GM12873 (cell line): Measurements from ENCODE around the gene MYLK.

Source experiments
- TF ChIP-seq, protein P1 (sequence below): IDR thresholded peaks from 2 replicates; pipeline ENCODE4 v1.5.1; 2012; ENCODE audit warnings: low read depth, mild to moderate bottlenecking, moderate library complexity, low read length, control low read depth; ENCODE audit not compliant: insufficient read depth; ENCODE audit errors: missing control alignments

The MYLK gene

DNA sequence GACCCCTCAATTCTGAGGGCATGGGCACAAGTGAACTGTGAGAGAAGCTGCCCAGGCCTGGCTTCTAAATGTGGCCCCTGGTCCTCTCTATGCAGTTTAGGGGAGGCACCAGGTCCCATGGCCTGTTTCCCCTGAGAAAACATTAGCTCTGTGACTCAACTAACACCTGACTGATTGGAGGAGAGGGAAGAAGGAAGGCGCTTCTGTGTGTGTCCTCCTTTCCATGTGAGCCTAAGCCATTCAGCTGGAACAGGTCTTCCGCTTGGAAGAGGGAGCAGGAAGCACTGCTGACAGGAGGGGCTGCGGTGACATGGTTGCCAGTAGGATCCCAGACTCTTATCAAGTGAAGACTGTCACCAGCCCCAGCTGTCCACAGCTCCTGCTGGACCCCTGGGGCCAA is 79.5 kb downstream of the MYLK start:
- TF ChIP-seq, protein P1, sequence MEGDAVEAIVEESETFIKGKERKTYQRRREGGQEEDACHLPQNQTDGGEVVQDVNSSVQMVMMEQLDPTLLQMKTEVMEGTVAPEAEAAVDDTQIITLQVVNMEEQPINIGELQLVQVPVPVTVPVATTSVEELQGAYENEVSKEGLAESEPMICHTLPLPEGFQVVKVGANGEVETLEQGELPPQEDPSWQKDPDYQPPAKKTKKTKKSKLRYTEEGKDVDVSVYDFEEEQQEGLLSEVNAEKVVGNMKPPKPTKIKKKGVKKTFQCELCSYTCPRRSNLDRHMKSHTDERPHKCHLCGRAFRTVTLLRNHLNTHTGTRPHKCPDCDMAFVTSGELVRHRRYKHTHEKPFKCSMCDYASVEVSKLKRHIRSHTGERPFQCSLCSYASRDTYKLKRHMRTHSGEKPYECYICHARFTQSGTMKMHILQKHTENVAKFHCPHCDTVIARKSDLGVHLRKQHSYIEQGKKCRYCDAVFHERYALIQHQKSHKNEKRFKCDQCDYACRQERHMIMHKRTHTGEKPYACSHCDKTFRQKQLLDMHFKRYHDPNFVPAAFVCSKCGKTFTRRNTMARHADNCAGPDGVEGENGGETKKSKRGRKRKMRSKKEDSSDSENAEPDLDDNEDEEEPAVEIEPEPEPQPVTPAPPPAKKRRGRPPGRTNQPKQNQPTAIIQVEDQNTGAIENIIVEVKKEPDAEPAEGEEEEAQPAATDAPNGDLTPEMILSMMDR = no peak

- TF ChIP-seq, protein P1 = no peak
Measured at GRCh38 chr3:123803521-123803920, 80.6 kb downstream of the MYLK start.

DNA sequence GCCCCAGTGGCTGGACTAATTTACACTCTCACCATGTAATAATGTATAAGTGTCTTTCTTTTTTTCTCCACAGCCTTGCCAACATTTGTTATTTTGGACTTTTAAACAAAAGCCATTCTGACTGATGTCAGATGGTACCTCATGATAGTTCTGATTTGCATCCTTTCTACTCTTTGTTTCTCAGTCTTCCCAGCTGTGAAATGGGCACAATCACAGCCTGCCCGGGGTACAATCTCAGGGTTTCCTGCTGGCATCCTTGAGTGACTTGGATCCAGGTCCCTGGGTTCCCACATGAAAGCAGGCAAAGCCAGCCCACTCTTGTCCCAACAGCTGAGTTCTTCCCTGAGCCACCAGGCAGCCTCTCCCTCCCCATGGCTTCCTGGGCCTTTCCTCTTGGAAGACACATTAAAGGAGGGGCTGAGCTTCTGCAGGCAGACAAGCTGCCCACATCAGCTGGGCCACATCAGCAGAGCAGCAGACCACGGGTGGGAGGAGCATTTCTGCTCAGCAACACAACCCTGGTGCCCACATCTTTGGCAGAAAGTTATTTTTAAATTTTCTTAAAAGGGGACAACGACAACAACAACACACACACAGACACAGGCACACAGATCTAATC is 82.0 kb downstream of the MYLK start:
- TF ChIP-seq, protein P1 = no peak

DNA sequence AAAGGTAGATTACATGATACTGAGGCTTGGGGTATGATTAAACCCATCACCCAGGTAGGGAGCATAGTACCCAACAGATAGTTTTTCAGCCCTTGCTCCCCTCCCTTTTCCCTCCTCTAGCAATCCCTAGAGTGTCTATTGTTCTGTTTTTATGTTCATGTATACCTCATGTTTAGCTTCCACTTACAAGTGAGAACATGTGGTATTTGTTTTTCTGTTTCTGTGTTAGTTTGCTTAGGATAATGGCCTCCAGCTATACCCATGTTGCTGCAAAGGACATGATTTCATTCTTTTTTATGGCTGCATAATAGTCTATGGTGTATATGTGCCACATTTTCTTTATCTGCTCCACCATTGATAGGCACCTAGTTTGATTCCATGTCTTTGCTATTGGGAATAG is 82.7 kb downstream of the MYLK start:
- TF ChIP-seq, protein P1 = no peak

DNA sequence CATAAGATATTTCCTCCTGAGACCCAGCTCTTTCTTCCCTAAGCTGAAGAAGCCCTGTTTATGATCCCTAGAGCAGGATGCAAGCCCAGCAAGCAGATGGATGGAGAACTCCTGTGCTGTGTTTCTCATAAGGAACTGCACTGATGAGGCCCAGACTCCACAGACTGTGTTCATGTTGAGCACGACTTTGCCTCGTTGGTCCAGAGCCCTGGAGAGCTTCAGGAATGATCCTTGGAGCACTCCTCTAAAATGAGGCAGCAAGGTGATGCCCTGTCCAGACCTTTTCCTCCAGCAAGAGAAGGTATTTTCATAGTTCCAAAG is 83.8 kb downstream of the MYLK start:
- TF ChIP-seq, protein P1 = no peak

- TF ChIP-seq, protein P1 = no peak
Measured at GRCh38 chr3:123799544-123800361, 84.4 kb downstream of the MYLK start.

DNA sequence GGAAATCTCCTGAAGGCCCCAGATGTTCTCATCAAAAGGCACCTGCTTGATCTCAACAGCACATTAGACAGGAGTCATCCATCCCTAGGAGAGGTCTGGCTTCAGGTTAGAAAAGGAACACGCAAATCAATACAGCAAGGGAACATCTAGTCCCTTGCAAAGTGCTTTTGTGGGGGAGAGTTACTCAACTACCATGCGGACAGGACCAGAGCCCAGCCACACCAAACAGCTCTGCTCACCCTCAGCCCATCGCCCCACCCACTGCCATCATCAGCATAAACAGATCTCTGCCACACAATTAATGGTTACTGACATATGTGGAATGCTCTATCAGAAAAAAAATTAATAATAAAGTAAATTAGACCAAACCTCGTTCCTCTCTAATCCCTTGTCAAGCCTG is 85.6 kb downstream of the MYLK start:
- TF ChIP-seq, protein P1 = no peak
